Measurements from ENCODE around the gene JAM3.

The JAM3 gene

DNA sequence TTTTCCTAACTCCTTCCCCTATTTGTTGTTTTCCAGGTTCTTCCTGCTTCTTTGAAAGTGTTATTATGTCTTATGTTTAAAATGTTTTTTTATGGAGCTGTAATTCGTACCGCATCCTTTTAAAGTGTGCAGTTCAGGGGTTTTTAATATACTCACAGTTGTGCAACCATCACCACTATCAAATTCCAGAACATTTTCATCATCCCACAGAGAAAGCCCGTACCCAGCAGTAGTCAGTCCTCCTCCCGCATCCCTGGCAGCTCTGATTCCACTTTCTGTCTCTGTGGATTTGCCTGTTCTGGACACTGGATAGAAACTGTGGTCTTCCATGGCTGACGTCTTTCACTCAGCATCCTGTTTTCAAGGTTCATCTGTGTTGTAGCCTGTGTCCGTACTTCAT lies 73.7 kb downstream of the JAM3 start:
- DNase-seq: no peak

DNA sequence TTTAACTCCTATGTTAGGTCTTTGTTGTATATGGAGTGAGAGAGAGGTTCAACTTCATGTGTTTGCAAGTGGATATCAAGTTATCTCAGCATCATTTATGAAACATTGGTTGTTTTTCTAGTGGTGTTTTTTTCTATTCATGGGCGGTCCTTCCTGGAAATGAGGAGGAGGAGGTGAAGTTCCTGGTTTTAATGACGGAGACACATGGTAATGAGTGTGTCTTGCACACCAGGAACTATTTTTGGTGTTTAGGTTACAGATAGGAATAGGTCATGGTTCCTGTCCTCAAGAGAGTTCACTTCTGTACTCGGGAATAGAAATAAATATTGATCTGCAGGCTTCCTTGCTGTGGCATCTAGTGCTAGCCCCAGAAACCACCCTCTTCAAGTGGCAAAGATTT lies 74.9 kb downstream of the JAM3 start:
- no peak for DNase-seq

DNA sequence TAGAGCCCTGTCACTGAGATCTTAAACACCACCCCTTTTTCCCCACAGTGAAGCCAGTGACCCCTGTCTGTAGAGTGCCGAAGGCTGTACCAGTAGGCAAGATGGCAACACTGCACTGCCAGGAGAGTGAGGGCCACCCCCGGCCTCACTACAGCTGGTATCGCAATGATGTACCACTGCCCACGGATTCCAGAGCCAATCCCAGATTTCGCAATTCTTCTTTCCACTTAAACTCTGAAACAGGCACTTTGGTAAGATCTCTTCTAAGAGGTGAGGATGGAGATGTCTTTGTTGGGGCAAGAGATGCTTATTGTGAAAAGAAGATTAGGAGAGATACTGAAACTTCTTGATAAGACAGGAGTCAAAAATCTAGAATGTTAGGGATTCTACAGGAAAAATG lies 75.9 kb downstream of the JAM3 start:
- DNase-seq: no peak

DNA sequence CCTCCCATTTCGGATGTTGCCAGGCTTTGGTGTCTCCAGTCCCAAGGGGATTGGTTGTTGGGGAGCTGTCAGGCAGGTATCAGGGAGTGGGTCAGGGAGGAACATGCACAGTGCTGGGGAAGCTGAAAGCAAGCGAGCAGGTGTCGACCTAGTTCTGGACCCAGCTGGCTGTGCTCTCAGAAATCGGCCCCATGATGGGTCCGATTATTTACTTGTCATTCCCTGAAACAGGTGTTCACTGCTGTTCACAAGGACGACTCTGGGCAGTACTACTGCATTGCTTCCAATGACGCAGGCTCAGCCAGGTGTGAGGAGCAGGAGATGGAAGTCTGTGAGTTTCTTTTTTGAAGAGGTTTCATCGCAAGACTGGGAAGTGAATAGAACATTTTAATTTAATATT lies 76.8 kb downstream of the JAM3 start:
- DNase-seq: no peak

DNA sequence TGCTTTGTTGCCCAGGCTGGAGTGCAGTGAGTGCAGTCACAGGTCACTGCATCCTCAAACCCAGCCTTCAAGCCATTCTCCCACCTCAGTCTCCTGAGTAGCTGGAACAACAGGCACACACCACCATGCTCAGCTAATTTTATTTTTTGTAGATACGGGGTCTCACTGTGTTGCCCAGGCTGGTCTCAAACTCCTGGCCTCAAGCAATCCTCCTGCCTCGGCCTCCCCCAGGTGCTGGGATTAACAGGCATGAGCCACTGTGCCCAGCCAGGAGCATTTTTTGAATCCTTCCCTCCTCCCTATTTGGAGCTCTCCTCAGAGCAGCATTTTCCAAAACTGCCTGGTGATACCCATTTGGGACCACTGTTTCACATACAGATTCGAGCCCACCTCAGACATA lies 77.7 kb downstream of the JAM3 start:
- DNase-seq: no peak

DNA sequence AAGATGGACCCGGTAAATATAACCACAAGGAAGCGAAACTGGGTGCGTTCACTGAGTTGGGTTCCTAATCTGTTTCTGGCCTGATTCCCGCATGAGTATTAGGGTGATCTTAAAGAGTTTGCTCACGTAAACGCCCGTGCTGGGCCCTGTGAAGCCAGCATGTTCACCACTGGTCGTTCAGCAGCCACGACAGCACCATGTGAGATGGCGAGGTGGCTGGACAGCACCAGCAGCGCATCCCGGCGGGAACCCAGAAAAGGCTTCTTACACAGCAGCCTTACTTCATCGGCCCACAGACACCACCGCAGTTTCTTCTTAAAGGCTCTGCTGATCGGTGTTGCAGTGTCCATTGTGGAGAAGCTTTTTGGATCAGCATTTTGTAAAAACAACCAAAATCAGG lies 80.5 kb downstream of the JAM3 start:
- peak in 11 of 51 donors; percentile 9 to 43 (median 25) for DNase-seq

DNA sequence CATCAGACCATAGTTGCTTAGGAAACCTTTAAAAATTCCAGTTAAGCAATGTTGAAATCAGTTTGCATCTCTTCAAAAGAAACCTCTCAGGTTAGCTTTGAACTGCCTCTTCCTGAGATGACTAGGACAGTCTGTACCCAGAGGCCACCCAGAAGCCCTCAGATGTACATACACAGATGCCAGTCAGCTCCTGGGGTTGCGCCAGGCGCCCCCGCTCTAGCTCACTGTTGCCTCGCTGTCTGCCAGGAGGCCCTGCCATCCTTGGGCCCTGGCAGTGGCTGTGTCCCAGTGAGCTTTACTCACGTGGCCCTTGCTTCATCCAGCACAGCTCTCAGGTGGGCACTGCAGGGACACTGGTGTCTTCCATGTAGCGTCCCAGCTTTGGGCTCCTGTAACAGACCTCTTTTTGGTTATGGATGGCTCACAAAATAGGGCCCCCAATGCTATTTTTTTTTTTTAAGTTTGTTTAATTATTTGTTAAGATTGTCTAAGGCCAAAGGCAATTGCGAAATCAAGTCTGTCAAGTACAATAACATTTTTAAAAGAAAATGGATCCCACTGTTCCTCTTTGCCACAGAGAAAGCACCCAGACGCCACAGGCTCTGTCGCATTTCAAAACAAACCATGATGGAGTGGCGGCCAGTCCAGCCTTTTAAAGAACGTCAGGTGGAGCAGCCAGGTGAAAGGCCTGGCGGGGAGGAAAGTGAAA lies 81.5 kb downstream of the JAM3 start:
- peak in 28 of 51 donors; percentile 11 to 73 (median 44) for DNase-seq

DNA sequence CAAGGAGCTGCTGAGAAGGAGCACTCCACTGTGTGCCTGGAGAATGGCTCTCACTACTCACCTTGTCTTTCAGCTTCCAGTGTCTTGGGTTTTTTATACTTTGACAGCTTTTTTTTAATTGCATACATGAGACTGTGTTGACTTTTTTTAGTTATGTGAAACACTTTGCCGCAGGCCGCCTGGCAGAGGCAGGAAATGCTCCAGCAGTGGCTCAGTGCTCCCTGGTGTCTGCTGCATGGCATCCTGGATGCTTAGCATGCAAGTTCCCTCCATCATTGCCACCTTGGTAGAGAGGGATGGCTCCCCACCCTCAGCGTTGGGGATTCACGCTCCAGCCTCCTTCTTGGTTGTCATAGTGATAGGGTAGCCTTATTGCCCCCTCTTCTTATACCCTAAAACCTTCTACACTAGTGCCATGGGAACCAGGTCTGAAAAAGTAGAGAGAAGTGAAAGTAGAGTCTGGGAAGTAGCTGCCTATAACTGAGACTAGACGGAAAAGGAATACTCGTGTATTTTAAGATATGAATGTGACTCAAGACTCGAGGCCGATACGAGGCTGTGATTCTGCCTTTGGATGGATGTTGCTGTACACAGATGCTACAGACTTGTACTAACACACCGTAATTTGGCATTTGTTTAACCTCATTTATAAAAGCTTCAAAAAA lies 82.3 kb downstream of the JAM3 start:
- DNase-seq: peak in 2 of 51 donors; percentile 10 to 14

DNA sequence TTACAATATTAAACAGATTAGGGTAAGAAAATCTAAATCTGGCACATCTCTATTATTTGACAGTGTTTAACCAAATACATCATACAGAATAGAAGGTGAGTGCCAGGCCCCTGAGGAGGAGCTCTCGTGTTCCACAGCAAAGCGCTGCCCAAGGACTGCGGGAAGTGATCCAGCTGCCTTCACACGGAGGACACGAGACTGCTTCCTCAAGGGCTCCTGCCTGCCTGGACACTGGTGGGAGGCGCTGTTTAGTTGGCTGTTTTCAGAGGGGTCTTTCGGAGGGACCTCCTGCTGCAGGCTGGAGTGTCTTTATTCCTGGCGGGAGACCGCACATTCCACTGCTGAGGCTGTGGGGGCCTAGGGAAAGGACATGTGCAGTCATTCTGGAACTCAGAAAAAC lies 83.8 kb downstream of the JAM3 start:
- peak in 3 of 51 donors; percentile 15 to 24 (median 23) for DNase-seq

DNA sequence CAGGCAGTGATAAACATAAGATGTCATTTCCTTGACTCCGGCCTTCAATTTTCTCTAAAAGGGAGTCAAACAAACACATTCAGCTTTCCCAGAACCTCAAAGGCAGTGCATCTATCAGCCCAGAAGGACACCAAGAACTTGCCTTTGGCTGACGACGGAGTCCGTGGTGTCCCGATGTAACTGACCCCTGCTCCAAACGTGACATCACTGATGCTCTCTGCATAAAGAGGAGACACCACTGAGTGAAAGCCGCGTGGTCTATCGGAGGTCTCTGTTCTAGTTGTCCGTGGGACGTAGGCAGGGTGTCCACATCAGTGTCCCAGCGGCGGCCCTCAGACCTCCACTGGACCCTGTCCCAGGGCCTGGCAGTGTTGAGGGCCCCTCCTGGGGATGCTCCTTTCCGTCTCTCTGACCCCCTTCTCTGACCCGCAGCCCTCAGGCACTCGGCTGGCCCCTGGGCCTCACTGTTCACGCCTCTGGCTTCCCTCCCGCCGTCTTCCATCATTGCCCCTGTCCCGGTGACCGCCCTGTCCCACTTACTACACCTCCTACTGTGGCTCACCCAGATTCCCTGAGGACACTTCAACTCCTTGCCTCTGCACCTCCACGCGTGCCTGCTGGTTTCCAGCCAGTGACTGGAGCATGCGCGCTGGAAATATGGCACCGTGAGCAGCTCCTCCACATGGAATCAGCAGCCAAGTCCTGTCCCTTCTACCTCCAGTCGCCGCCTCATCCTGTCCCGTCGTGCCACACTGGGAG lies 84.5 kb downstream of the JAM3 start:
- no peak for DNase-seq

DNA sequence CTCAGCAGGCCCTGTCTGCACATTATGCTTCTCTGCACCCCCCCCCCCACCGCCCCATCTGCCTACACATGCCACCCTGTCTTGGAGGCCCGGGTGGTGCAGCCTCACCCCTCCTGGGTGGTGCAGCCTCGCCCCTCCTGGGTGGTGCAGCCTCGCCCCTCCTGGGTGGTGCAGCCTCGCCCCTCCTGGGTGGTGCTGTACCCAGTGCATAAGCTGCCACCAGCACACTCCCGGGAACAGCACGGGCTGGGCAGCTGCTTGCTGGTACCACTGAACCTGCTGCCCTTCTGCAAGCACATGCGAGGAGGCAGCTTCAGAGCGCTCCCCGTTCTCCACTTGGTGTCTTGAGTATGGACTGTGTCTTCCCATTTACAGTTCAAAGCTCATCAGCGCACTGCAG lies 85.6 kb downstream of the JAM3 start:
- no peak for DNase-seq

DNA sequence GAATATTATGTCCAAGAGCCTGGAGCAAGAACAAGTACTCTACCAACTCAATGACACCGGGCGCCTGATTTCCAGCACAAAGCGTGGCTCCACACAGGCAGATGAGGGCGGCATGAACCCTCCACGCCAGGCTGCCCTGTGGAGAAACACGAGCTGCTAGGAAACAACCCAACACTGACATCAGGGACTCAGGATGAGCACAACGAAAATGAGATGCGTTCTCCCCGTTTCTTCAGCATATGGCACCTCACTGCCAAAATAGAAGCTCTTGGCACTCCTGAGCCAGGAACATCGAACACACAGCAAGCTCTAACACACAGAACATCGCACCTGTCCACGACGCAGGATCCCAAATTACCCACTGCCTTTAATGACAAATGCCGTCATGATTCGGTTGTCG lies 86.6 kb downstream of the JAM3 start:
- no peak for DNase-seq

DNA sequence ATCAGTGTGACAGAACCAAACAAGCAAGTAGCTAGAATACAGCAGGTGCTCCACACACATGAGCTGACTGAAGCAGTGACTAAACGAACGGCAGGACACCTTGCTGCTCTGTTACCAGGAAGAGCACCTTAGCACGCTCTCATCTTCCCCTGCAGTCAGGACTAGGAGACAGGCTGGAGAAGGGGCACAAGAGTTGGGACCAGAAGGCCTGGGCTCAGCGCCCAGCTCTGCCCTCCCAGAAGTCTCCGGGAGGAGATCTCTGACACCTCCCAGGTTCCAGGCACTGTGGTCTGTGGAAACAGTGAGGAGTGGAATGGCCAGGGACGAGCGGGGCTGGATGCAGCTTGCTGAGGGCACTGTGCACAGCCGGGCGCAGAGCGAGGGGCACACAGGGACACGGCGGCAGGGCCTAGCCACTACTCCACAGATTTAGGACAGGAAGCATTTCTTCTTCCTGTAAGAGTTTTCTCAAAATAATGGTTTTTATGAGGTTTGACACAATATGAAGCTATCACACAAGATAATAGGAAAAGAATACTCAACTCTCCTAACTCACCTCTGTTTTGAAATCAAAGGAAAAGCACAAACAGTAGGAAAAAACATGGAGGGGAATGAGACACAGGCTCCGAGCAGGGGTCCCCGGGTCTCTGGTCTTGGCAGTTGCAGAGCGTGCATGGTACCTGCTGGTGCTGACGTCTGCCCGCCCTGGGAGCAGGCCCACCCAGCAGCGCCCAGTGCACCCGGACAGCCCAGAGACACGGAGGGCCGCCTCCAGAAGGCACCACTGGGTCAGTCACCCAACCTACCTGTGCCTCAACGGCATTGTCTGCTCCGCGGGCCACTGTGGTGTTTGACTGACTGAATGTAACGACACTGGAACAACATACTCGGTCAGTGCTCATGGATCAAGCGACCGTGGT lies 87.3 kb downstream of the JAM3 start:
- DNase-seq: no peak

DNA sequence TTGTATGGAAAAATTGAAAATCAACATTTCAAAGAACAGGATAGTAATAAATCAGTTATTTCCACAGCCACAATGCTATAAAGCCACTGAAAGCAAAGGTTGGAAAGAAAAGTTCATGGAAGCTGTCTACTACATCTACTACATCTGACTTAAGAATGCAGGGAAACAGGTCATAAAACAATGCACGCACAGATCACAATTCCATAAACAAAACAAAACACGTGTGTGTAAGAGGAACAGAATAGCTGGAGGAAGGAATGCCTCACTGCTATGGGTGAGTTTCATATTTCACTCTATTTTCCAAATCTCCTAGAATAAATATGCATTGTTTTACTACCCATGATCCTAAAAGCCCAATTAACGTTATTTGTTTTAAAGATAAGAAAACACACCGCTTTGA lies 88.6 kb downstream of the JAM3 start:
- DNase-seq: no peak

DNA sequence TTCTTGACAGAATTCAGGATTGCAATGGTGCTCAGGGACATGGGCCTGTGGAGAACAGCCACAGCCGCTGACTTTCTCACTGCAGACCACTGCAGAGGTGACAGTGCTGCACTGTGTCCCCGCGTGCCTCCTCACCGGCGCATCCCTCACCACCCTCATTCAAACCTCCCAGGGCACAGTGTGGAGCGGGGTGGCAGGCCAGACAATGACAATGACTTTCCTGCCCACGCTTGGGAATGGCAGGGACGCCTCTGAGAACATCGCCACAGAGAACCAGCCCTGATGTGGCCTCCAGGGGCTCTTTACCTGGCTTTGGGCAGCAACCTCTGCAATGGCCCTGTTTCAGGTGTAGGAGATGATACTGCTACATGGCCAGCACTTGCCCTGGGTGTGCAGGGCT lies 89.2 kb downstream of the JAM3 start:
- DNase-seq: no peak

DNA sequence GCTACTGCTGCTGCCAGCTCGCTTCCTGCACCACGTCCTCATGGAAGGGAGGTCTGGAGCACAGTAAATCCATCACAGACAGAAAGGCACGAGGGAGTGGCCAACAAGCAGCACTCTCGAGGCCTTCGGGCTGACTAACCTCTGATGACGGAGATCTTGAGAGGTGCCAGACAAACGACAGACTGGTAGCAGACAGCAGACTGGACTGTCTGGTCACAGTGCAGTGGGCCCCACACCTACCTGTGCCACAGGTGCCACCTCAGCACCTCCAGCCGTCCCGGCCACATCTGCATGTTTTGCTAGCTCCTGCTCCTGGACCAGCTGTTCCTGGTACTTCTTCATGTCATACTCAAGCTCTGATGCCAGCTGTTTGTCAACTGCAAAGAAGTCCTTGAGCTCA lies 90.8 kb downstream of the JAM3 start:
- DNase-seq: no peak

DNA sequence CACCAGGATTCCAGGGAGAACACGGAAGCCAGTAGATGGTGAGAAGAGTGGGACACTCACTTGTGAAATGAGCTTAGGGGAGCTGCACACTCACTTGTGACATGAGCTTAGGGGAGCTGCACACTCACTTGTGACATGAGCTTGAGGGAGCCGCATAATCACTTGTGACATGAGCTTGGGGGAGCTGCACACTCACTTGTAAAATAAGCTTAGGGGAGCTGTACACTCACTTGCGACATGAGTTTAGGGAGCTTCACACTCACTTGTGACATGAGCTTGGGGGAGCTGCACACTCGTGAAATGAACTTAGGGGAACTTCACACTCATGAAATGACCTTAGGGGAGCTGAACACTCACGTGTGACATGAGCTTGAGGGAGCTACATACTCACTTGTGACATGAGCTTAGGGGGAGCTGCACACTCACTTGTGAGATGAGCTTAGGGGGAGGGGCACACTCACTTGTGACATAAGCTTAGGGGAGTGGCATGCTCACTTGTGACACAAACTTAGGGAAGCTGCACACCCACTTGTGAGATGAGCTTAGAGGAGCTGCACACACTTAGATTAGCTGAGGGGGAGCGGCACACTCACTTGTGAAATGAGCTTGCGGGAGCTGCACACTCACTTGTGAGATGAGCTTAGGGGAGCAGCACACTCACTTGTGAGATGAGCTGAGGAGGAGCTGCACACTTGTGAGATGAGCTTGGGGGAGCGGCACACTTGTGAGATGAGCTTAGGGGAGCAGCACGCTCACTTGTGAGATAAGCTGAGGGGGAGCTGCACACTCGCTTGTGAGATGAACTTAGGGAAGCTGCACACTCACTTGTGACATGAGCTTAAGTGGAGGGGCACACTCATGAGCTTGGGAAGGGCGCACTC lies 95.9 kb downstream of the JAM3 start:
- DNase-seq: no peak

DNA sequence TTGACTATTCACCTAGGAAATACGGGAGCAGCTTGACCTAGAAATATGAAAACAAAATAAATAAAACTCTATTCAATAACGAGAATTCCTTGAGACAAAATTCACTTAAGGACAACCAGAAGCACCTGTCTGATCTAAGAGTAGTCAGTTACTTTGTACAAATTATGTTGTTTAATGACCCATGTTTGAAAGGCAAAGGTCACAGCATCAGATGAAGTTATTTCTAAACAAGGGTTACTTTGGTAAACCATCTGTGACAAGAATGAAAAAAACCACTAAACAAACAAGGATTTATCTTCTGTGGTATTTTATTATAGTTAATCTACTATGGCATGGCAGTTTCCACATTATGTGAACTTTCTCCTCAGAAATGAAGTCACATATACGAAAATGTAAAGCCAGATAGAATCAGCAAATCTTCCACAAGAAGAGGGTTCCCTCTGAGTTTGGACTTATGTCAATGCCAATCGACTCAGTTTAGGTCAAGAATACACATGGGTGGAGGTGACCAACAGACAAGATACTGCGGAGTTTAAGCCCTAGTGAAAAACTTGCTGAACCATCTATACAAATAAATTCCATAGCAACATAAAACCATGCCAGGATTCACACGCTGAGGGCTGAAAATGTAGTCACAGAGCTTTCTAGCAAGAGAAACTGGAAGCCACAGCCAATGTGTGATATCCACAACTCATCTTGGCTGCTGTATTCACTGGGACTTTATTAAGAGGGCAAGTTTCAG lies 101.5 kb downstream of the JAM3 start:
- no peak for DNase-seq

DNA sequence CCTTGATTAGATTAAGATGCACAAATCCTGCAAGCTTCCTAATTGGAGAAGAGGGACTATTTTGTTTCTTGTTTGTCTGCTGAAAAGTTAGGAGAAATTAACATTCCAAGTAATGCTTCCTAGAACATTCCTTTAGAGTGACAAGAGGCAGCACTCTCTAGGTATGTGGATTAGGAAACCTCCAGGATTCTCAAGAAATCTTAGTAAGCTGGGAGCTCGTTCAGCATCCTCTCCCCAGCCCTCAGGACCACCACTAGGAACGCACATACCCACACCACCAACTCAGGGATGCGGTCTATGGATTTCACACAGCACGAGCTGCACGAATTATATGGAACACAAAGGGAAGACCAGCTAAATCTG lies 102.0 kb downstream of the JAM3 start:
- no peak for DNase-seq

DNA sequence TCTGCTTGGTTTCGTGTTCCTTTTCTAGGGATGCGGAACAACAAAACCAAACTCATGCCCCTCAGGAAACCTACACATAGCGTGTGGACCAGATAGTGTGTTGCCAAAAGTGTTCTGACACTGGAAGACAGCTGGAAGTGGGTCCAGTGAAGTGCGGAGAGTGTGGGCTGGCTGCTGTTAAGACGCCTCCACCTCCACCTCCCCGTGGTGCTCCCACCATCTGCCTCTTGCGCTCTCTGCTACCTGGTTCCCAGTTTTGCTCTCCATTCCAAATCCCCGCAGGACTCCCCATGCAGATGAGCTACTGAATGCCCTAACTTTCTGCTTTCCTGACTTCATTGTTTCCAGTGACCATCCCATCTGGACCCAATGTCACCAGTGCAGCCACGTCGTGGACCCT lies 103.1 kb downstream of the JAM3 start:
- no peak for DNase-seq

Data from hypothalamus (tissue), 51 donors.